GM13976 (cell line): Measurements from ENCODE around the gene SLC16A9.
A peak's percentile ranks its signal among the peaks of the same experiment; 100 is the strongest.

Source experiments
- DNase-seq: peaks from one replicate; pipeline ENCODE4 v3.0.0; 2012; ENCODE audit warnings: low spot score
- in situ Hi-C: fragments of 300-500 bp; cut with MboI; formaldehyde crosslinking; loops from one replicate; pipeline ENCODE4 v1.12.0; 2022; ENCODE audit warnings: low sequenced_read_pairs, mixed read lengths, inconsistent platforms; ENCODE audit not compliant: unreplicated experiment
- TF ChIP-seq, protein P1 (sequence below): IDR thresholded peaks from 2 replicates; pipeline ENCODE4 v1.5.1; 2012; ENCODE audit warnings: borderline replicate concordance, mild to moderate bottlenecking; ENCODE audit not compliant: insufficient read depth; ENCODE audit errors: extremely low read depth, missing control alignments, control extremely low read depth

The SLC16A9 gene

DNA sequence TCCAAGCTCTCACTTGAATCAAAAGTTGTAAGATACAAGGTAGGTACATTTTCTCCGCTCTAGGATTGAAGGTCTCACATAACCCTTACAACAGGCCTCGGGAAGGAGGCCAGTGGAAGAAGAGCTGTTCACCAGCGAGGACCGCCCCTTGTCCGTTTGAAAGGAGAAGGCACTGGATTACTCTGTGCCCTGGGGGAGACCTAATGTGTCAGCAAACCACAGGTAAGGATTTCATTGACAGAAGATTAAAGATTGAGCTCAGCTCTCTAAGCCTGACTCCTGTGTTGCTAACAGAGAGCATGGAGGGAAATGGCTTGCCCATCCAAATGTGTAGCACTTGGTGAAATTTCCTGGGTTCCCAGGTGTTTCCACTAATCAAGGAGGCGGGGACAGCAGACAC lies 81.2 kb downstream of the SLC16A9 start:
- in situ Hi-C loops = loop anchor here (10.0 to 25.0 kb wide), 2 partner anchors 406 to 584 kb away; no protein-coding TSS in a partner anchor

DNA sequence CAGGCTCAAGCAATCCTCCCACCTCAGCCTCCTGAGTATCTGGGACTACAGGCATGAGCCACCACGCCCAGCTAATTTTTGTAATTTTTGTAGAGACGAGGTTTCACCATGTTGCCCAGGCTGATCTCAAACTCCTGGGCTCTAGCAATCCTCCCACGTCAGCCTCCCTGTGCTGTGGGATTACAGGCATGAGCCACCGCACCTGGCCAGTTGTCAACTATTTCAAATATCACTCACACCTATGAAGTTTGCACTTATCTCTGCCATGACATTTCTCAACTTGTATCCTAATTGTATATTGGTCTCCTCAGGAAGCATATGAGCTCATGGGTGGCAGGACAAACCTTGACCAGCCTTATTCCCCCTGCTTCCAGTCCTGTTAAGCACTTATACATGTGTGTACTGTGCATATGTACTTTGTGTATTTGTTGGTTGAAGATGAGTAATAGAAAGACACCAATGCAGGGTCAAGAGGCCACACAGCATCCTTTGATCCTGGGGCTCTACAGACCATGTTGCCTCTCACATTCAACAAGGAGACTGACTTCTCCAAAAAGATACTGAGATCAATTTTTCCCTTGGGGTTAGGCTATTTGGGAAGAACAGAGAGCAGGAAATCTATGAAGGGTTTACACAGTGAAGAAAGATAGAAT lies 82.2 kb downstream of the SLC16A9 start:
- no peak for DNase-seq
- in situ Hi-C loops = loop anchor here (10.0 to 25.0 kb wide), 2 partner anchors 407 to 585 kb away; no protein-coding TSS in a partner anchor

More for the DNA sequence above, 81.2 kb downstream of the SLC16A9 start:
- TF ChIP-seq, protein P1, sequence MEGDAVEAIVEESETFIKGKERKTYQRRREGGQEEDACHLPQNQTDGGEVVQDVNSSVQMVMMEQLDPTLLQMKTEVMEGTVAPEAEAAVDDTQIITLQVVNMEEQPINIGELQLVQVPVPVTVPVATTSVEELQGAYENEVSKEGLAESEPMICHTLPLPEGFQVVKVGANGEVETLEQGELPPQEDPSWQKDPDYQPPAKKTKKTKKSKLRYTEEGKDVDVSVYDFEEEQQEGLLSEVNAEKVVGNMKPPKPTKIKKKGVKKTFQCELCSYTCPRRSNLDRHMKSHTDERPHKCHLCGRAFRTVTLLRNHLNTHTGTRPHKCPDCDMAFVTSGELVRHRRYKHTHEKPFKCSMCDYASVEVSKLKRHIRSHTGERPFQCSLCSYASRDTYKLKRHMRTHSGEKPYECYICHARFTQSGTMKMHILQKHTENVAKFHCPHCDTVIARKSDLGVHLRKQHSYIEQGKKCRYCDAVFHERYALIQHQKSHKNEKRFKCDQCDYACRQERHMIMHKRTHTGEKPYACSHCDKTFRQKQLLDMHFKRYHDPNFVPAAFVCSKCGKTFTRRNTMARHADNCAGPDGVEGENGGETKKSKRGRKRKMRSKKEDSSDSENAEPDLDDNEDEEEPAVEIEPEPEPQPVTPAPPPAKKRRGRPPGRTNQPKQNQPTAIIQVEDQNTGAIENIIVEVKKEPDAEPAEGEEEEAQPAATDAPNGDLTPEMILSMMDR = no peak
- DNase-seq = no peak

DNA sequence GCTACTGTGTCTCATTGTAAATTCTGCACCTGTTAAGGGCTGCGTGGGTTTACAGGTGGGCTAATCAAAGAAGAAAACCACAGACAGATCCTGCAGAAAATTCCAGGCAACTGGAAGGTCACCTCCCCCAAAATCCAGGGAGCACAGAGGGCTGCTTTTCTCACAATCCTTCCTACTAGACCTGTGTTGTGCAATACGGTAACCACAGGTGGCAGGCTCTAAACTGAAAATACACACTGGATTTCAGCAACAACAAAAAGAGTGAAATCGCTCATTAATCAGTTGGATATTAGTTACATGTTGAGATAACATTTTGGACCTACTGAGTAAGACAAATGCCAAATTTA lies 83.2 kb downstream of the SLC16A9 start:
- in situ Hi-C loops = loop anchor here (10.0 to 25.0 kb wide), 2 partner anchors 408 to 586 kb away; no protein-coding TSS in a partner anchor
- TF ChIP-seq, protein P1 = no peak
- no peak for DNase-seq

More for the DNA sequence above, 82.2 kb downstream of the SLC16A9 start:
- TF ChIP-seq, protein P1 = no peak

- peak; percentile 71 for DNase-seq
- in situ Hi-C loops = loop anchor here (10.0 to 25.0 kb wide), 2 partner anchors 409 to 586 kb away; no protein-coding TSS in a partner anchor
- TF ChIP-seq, protein P1 = peak; percentile 58
Observed at GRCh38 chr10:59625721-59626522, 83.7 kb downstream of the SLC16A9 start.

DNA sequence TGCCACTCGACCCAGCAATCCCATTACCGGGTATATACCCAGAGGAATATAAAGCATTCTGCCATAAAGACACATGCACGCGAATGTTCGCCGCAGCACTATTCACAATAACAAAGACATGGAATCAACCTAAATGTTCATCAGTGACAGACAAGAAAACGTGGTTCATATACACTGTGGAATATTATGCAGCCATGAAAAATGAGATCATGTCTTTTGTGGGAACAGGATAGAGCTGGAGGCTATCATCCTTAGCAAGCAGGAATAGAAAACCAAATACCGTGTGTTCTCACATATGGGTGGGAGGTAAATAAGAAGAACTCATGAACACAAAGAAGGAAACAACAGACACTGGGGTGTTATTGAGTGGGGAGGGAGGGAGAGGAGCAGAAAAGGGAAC lies 84.7 kb downstream of the SLC16A9 start:
- in situ Hi-C loops = loop anchor here (10.0 to 25.0 kb wide), 5 partner anchors 388 to 838 kb away; no protein-coding TSS in a partner anchor
- TF ChIP-seq, protein P1 = no peak
- no peak for DNase-seq

- TF ChIP-seq, protein P1 = no peak
- in situ Hi-C loops = loop anchor here (10.0 to 25.0 kb wide), 4 partner anchors 387 to 837 kb away; no protein-coding TSS in a partner anchor
- no peak for DNase-seq
Observed at GRCh38 chr10:59624136-59624535, 85.5 kb downstream of the SLC16A9 start.
